GM12892 (cell line): ENCODE results near the gene ZNF668.

Source experiments
- DNase-seq: peaks from one replicate; pipeline ENCODE4 v3.0.0; 2011; ENCODE audit not compliant: insufficient read length
- FAIRE-seq: peaks from 2 replicates; lab custom pipeline; 2011; peaks lifted over from hg19 to GRCh38; lab: Jason Lieb, UNC
- POLR2A ChIP-seq: IDR thresholded peaks from 2 replicates; pipeline ENCODE4 v1.6.1; 2011; ENCODE audit warnings: low read depth, low read length, control low read depth
- POLR2AphosphoS5 ChIP-seq: IDR thresholded peaks from 2 replicates; pipeline ENCODE4 v1.6.1; 2011; ENCODE audit warnings: low read depth, low read length, control low read depth
- TAF1 ChIP-seq: IDR thresholded peaks from 2 replicates; pipeline ENCODE4 v1.6.1; 2011; ENCODE audit warnings: low read depth, mild to moderate bottlenecking, control low read depth, low read length, borderline replicate concordance

ZNF668 gene

GRCh38 chr16:31064882-31065461 lies 9.1 kb downstream of the ZNF668 start:
- FAIRE-seq (no peak), DNase-seq (no peak)
- no peak for TF ChIP-seq POLR2A
- TF ChIP-seq POLR2AphosphoS5 = no peak
- TF ChIP-seq TAF1 = no peak

GRCh38 chr16:31063843-31064611 lies 10.0 kb downstream of the ZNF668 start:
- TF ChIP-seq POLR2A (no peak), POLR2AphosphoS5 (no peak), TAF1 (no peak)
- no peak for DNase-seq
- no peak for FAIRE-seq

GRCh38 chr16:31063495-31063842 lies 10.6 kb downstream of the ZNF668 start:
- DNase-seq (no peak), FAIRE-seq (no peak)
- TF ChIP-seq POLR2AphosphoS5 (no peak), TAF1 (no peak), POLR2A (no peak)

- FAIRE-seq (no peak), DNase-seq (no peak)
- no peak for TF ChIP-seq POLR2A
- no peak for TF ChIP-seq TAF1
- TF ChIP-seq POLR2AphosphoS5 = no peak
Observed at GRCh38 chr16:31061813-31062440, 12.1 kb downstream of the ZNF668 start.

GRCh38 chr16:31061126-31061812 lies 12.8 kb downstream of the ZNF668 start:
- TF ChIP-seq POLR2AphosphoS5 (no peak), TAF1 (no peak), POLR2A (no peak)
- no peak for FAIRE-seq
- DNase-seq = no peak

GRCh38 chr16:31055613-31056012 lies 18.4 kb downstream of the ZNF668 start:
- TF ChIP-seq POLR2AphosphoS5 (no peak), POLR2A (no peak), TAF1 (no peak)
- DNase-seq = no peak
- FAIRE-seq = no peak

GRCh38 chr16:31052114-31052513 lies 21.9 kb downstream of the ZNF668 start:
- FAIRE-seq = no peak
- DNase-seq = no peak
- no peak for TF ChIP-seq POLR2AphosphoS5
- no peak for TF ChIP-seq TAF1
- TF ChIP-seq POLR2A = no peak

GRCh38 chr16:31050280-31051030 lies 23.6 kb downstream of the ZNF668 start:
- DNase-seq = no peak
- FAIRE-seq = no peak

GRCh38 chr16:31043898-31044481 lies 30.1 kb downstream of the ZNF668 start:
- DNase-seq = no peak
- TF ChIP-seq TAF1 (no peak), POLR2AphosphoS5 (no peak), POLR2A (no peak)
- no peak for FAIRE-seq

More at GRCh38 chr16:31050280-31051030, 23.6 kb downstream of the ZNF668 start:
- no peak for TF ChIP-seq TAF1
- TF ChIP-seq POLR2AphosphoS5 = no peak
- no peak for TF ChIP-seq POLR2A

- FAIRE-seq = no peak
Observed at GRCh38 chr16:31043352-31043751, 30.7 kb downstream of the ZNF668 start.

GRCh38 chr16:31042866-31043265 lies 31.2 kb downstream of the ZNF668 start:
- FAIRE-seq (no peak), DNase-seq (no peak)
- TF ChIP-seq TAF1 (no peak), POLR2A (no peak), POLR2AphosphoS5 (no peak)

More at GRCh38 chr16:31043352-31043751, 30.7 kb downstream of the ZNF668 start:
- no peak for DNase-seq
- TF ChIP-seq POLR2AphosphoS5 = no peak

- FAIRE-seq (no peak), DNase-seq (no peak)
- TF ChIP-seq POLR2AphosphoS5 (no peak), TAF1 (no peak), POLR2A (no peak)
Observed at GRCh38 chr16:31038993-31039392, 35.0 kb downstream of the ZNF668 start.
